Right lobe of liver (tissue), 6 donors: ENCODE measurements around the gene CBX6. TPM values are rescaled to one million over a fixed set of nuclear protein-coding genes. Genes with fewer than 3 reads are reported as not detected.

ENCODE experiments used
- ATAC-seq, 4 donors: fragments of 200-7000 bp; cut with Tn5 transposase; one replicate each; pipeline ENCODE4 v1.9.1; 2020; ENCODE audit warnings: mild to moderate bottlenecking in 4 of 4, moderate library complexity in 4 of 4
- DNase-seq, 3 donors: peaks; one replicate each; pipeline ENCODE4 v3.0.0-alpha.2; 2020
- H3K27ac ChIP-seq, 3 donors: fragments of 200-600 bp; one replicate each; pipeline ENCODE4 v1.8.0; 2022
- H3K27me3 ChIP-seq, 2 donors: fragments of 200-600 bp; one replicate each; pipeline ENCODE4 v1.8.0; 2022
- H3K36me3 ChIP-seq, 4 donors: fragments of 200-600 bp; sonication (generic) in 1 of 4; one replicate each; pipeline versions ENCODE4 v1.5.1 to v1.8.0; 2017 to 2022; ENCODE audit warnings: control low read depth in 1 of 4
- H3K4me1 ChIP-seq, 4 donors: fragments of 200-600 bp; sonication (generic) in 1 of 4; one replicate each; pipeline versions ENCODE4 v1.5.1 to v1.8.0; 2017 to 2022; ENCODE audit warnings: control low read depth in 1 of 4
- H3K4me3 ChIP-seq, 3 donors: fragments of 200-600 bp; one replicate each; pipeline ENCODE4 v1.8.0; 2022
- H3K9me3 ChIP-seq, 4 donors: fragments of 200-600 bp; sonication (generic) in 1 of 4; one replicate each; pipeline versions ENCODE4 v1.5.1 to v1.8.0; 2017 to 2022; ENCODE audit warnings: control low read depth in 1 of 4
- CTCF ChIP-seq, 4 donors: fragments of 200-600 bp in 3 of 4; fragments of 450-650 bp in 1 of 4; IDR thresholded peaks; one replicate each; pipeline versions ENCODE4 v1.5.1 to v1.8.0; 2016 to 2022; ENCODE audit warnings: antibody characterized with exemption in 4 of 4, mild to moderate bottlenecking in 2 of 4
- POLR2A ChIP-seq: fragments of 450-650 bp; IDR thresholded peaks from one replicate; pipeline ENCODE4 v1.6.1; 2017; ENCODE audit warnings: antibody characterized with exemption, mild to moderate bottlenecking
- WGBS: methylation state at CpG from one replicate; pipeline ENCODE4 v1.1.6; 2018; ENCODE audit warnings: low coverage, low lambda C conversion rate; ENCODE audit not compliant: insufficient coverage; ENCODE audit errors: missing lambda C conversion rate; 5-methylcytosine and 5-hydroxymethylcytosine counted together
- intact Hi-C, 2 donors: fragments of 100-400 bp; cut with DNase I; formaldehyde crosslinking; loops; one replicate each; pipeline versions ENCODE4 v1.11.2 to v1.14.1; 2022
- total RNA-seq, 6 experiments: library from RNA; depleted of rRNA in 2 of 6; stranded (reverse); fragments of >200 nt in 2 of 6; fragmentation: NEBNext Ultra II Directional in 3 of 6; extraction: Animal tissue kit (Norgen Biotek cat#: 25700) in 3 of 6; gene quantifications; one replicate each; pipeline versions ENCODE4 v1.1.0 to v1.2.4, GENCODE V29; 2016 to 2023
- donor health status: DM: no; HTN: yes; CAD: no.
- donor health status: DM: no; HTN: no; CAD: no.
- donor health status: DM: no; HTN: no; CAD: no.
- donor health status: DM: no; HTN: yes; CAD: no.
- donor health status: DM: no; HTN: yes; CAD: no.

CBX6 gene
- total RNA-seq, 6 experiments from 2014 or later: 7.8 to 22.5 (median 12.1) TPM

- DNase-seq: no peak
- Histone ChIP-seq H3K27me3 (peaks cover 0 to 3% of the 10 kb centered on the region in 2 donors), H3K4me3 (no peak overlapping the region), H3K27ac (no peak overlapping the region), H3K9me3 (no peaks in the 10 kb centered on the region), H3K36me3 (no peaks in the 10 kb centered on the region), H3K4me1 (peaks cover 0 to 10% (median 0%) of the 10 kb centered on the region in 4 donors)
- TF ChIP-seq POLR2A: no peak
- intact Hi-C loops: no loop called here
- WGBS: 60% methylated on average over 3 of the region's 3 CpGs
- no peak for ATAC-seq
Measured at GRCh38 chr22:38840129-38840528, 31.9 kb downstream of the CBX6 start.

GRCh38 chr22:38839686-38840085, 32.3 kb downstream of the CBX6 start:
- Histone ChIP-seq H3K4me3 (no peak overlapping the region), H3K27me3 (peaks cover 0 to 3% of the 10 kb centered on the region in 2 donors), H3K9me3 (no peaks in the 10 kb centered on the region), H3K36me3 (no peaks in the 10 kb centered on the region), H3K4me1 (peaks cover 0 to 10% (median 0%) of the 10 kb centered on the region in 4 donors), H3K27ac (no peak overlapping the region)
- DNase-seq (no peak), ATAC-seq (no peak)
- TF ChIP-seq POLR2A (no peak), CTCF (IDR thresholded peaks at IDR 0.05) (no peak)
- WGBS: 53% methylated on average over 1 of the region's 1 CpG
- intact Hi-C loops: no loop called here

DNA sequence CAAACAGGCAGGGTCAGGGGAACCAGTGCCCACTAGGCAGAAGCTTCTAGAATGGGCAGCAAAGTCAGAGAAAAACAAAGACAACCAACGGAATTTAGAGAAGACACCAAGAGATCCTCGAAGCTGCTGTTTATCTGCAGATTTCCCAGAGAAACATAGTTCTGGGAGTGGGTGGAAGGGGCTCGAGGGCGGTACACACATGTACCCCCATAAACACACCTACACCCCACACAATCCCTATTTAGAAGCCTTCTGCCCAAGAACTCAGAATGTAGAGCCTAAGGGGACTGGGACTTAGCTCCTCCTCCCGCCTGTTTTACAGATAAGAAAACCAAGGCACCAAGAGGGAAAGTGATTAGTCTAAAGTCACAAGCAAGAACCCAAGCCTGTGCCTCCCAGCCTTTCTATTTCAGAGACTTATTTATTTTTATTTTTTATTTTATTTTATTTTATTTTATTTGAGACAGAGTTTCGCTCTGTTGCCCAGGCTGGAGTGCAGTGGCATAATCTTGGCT, 34.5 kb downstream of the CBX6 start:
- TF ChIP-seq CTCF (IDR thresholded peaks at IDR 0.05) (no peak), POLR2A (no peak)
- DNase-seq (no peak), ATAC-seq (no peak)
- WGBS: 60% methylated on average over 5 of the region's 6 CpGs
- Histone ChIP-seq H3K4me1 (no peaks in the 10 kb centered on the region), H3K9me3 (no peaks in the 10 kb centered on the region), H3K27me3 (peaks cover 0 to 3% of the 10 kb centered on the region in 2 donors), H3K4me3 (no peak overlapping the region), H3K27ac (no peak overlapping the region), H3K36me3 (no peaks in the 10 kb centered on the region)
- intact Hi-C loops: no loop called here

DNA sequence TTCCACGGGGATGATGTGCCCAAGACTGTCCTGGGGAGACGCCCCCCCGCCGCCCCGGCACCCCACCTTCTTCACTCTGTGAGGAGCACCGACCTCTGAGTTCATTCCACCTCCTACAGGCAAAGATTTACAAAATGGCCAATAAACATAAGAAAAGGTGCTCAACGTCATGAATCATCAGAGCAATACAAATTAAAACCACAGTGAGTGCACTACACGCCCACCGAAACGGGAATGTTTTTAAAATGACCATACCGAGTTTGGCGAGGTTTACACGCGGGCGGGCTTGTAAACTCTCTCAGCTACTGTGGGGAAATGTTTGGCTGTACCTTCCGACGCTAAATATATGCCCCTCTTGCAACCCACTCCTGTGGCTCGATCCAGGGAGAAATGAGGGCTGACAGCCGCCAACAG, 36.1 kb downstream of the CBX6 start:
- WGBS: 48% methylated on average over 14 of the region's 19 CpGs
- TF ChIP-seq POLR2A (no peak), CTCF (IDR thresholded peaks at IDR 0.05) (no peak)
- no peaks in the 10 kb centered on the region for H3K27me3 ChIP-seq
- no peaks in the 10 kb centered on the region for H3K4me1 ChIP-seq
- H3K4me3 ChIP-seq: no peak overlapping the region
- DNase-seq (no peak), ATAC-seq (no peak)
- no peaks in the 10 kb centered on the region for H3K36me3 ChIP-seq
- intact Hi-C loops: no loop called here
- H3K27ac ChIP-seq: no peak overlapping the region
- H3K9me3 ChIP-seq: no peaks in the 10 kb centered on the region

GRCh38 chr22:38834991-38835390, 37.0 kb downstream of the CBX6 start:
- no peak for DNase-seq

More at GRCh38 chr22:38834991-38835390, 37.0 kb downstream of the CBX6 start:
- no CpG with 5 or more reads among the region's 5 CpGs for WGBS
- intact Hi-C loops: no loop called here
- H3K9me3 ChIP-seq: no peaks in the 10 kb centered on the region
- H3K4me1 ChIP-seq: no peaks in the 10 kb centered on the region
- H3K4me3 ChIP-seq: no peak overlapping the region
- ATAC-seq: no peak
- no peak for TF ChIP-seq CTCF (IDR thresholded peaks at IDR 0.05)
- TF ChIP-seq POLR2A: no peak
- H3K36me3 ChIP-seq: no peaks in the 10 kb centered on the region
- H3K27me3 ChIP-seq: no peaks in the 10 kb centered on the region
- H3K27ac ChIP-seq: no peak overlapping the region
